Gastroesophageal sphincter (tissue), 3 donors: Measurements from ENCODE around the gene GZF1.

Experiments used
- CTCF ChIP-seq, 4 experiments: fragments of 200-600 bp in 2 of 4; fragments of 450-650 bp in 2 of 4; sonication (generic) in 1 of 4; IDR thresholded peaks; one replicate each; pipeline ENCODE4 v1.5.1; 2017 to 2019; ENCODE audit warnings: antibody characterized with exemption in 4 of 4, mild to moderate bottlenecking in 2 of 4, moderate library complexity in 2 of 4
- EP300 ChIP-seq: sonication (generic); formaldehyde crosslinking; IDR thresholded peaks from one replicate; pipeline ENCODE4 v1.6.1; 2017; ENCODE audit warnings: antibody characterized with exemption, mild to moderate bottlenecking
- POLR2A ChIP-seq, 2 donors: fragments of 450-650 bp; IDR thresholded peaks; one replicate each; pipeline ENCODE4 v1.6.1; 2017; ENCODE audit warnings: antibody characterized with exemption in 2 of 2, mild to moderate bottlenecking in 2 of 2, moderate library complexity in 1 of 2
- POLR2AphosphoS5 ChIP-seq: sonication (generic); formaldehyde crosslinking; IDR thresholded peaks from one replicate; pipeline ENCODE4 v1.6.1; 2017; ENCODE audit warnings: antibody characterized with exemption

GRCh38 chr20:23409800-23410199 lies 47.8 kb downstream of the GZF1 start:
- TF ChIP-seq CTCF (IDR thresholded peaks at IDR 0.05): no peak
- TF ChIP-seq POLR2A (IDR thresholded peaks at IDR 0.05): no peak
- TF ChIP-seq EP300: no peak
- no peak for TF ChIP-seq POLR2AphosphoS5
